Measurements from ENCODE around the gene MARCHF11. TPM values are rescaled to one million over a fixed set of nuclear protein-coding genes. Genes with fewer than 3 reads are reported as not detected.

Gene MARCHF11
- polyA plus RNA-seq, 1 experiment: not detected

GRCh38 chr5:16034319-16035001 is 145.1 kb downstream of the MARCHF11 start:
- POLR2A ChIA-PET: interaction anchor here (0.6 to 0.7 kb wide), 2 partner anchors 9 to 17 kb away, joined by 3 to 4 read pairs; no protein-coding TSS in a partner anchor
- no peak for TF ChIP-seq CTCF (IDR thresholded peaks at IDR 0.05; ENCODE audit: insufficient read depth, low read depth, low read length)
- Histone ChIP-seq H3K4me3 (ENCODE audit: low read depth, low read length) (no peak overlapping the region), H3K27me3 (ENCODE audit: control insufficient read depth, insufficient read depth, low read length) (no peaks in the 10 kb centered on the region), H3K36me3 (ENCODE audit: control insufficient read depth, insufficient read depth, low read length) (no peaks in the 10 kb centered on the region)
- CTCF ChIA-PET: interaction anchor here (1.5 kb wide), 1 partner anchor 14 kb away, joined by 5 read pairs; no protein-coding TSS in a partner anchor
- no peak for DNase-seq (ENCODE audit: low read depth)

- TF ChIP-seq CTCF (IDR thresholded peaks at IDR 0.05; ENCODE audit: insufficient read depth, low read depth, low read length): no peak
- ChIA-PET CTCF (interaction anchor here (1.5 kb wide), 1 partner anchor 15 kb away, joined by 5 read pairs; no protein-coding TSS in a partner anchor), POLR2A (no interaction called here)
- Histone ChIP-seq H3K36me3 (ENCODE audit: control insufficient read depth, insufficient read depth, low read length) (no peaks in the 10 kb centered on the region), H3K27me3 (ENCODE audit: control insufficient read depth, insufficient read depth, low read length) (no peaks in the 10 kb centered on the region), H3K4me3 (ENCODE audit: low read depth, low read length) (no peak overlapping the region)
- DNase-seq (ENCODE audit: low read depth): no peak
These were observed 146.2 kb downstream of the MARCHF11 start for GRCh38 chr5:16033187-16033925.

GRCh38 chr5:16028708-16029107 is 150.9 kb downstream of the MARCHF11 start:
- no peak for TF ChIP-seq CTCF (IDR thresholded peaks at IDR 0.05; ENCODE audit: insufficient read depth, low read depth, low read length)
- H3K27me3 ChIP-seq (ENCODE audit: control insufficient read depth, insufficient read depth, low read length): no peaks in the 10 kb centered on the region
- ChIA-PET CTCF (no interaction called here), POLR2A (no interaction called here)
- DNase-seq (ENCODE audit: low read depth): no peak
- no peaks in the 10 kb centered on the region for H3K36me3 ChIP-seq (ENCODE audit: control insufficient read depth, insufficient read depth, low read length)
- no peak overlapping the region for H3K4me3 ChIP-seq (ENCODE audit: low read depth, low read length)

GRCh38 chr5:16025681-16026080 is 153.9 kb downstream of the MARCHF11 start:
- ChIA-PET CTCF (interaction anchor here (0.7 to 1.1 kb wide), 2 partner anchors 12 to 79 kb away, joined by 3 read pairs; no protein-coding TSS in a partner anchor), POLR2A (interaction anchor here (0.5 kb wide), 1 partner anchor 9 kb away, joined by 4 read pairs; no protein-coding TSS in a partner anchor)
- peak; percentile 66 for DNase-seq (ENCODE audit: low read depth)

More at GRCh38 chr5:16025681-16026080, 153.9 kb downstream of the MARCHF11 start:
- Histone ChIP-seq H3K36me3 (ENCODE audit: control insufficient read depth, insufficient read depth, low read length) (no peaks in the 10 kb centered on the region), H3K4me3 (ENCODE audit: low read depth, low read length) (no peak overlapping the region), H3K27me3 (ENCODE audit: control insufficient read depth, insufficient read depth, low read length) (no peaks in the 10 kb centered on the region)
- no peak for TF ChIP-seq CTCF (IDR thresholded peaks at IDR 0.05; ENCODE audit: insufficient read depth, low read depth, low read length)

Data from BJ (cell line).